Stomach smooth muscle (tissue), 2 donors: Measurements from ENCODE around the gene OR5C1.
A peak's percentile ranks its signal among the peaks of the same experiment; 100 is the strongest.

ENCODE experiments used
- H3K27ac ChIP-seq: one replicate; pipeline ENCODE4 v1.7.0; 2013; ENCODE audit warnings: mild to moderate bottlenecking, low read length, inconsistent platforms
- H3K27me3 ChIP-seq, 2 donors: one replicate each; pipeline ENCODE4 v1.7.0; 2013; ENCODE audit warnings: low read length in 2 of 2; ENCODE audit not compliant: insufficient read depth in 2 of 2, control insufficient read depth in 1 of 2
- H3K36me3 ChIP-seq, 2 donors: one replicate each; pipeline ENCODE4 v1.7.0; 2013; ENCODE audit warnings: low read length in 2 of 2; ENCODE audit not compliant: control insufficient read depth in 2 of 2, insufficient read depth in 2 of 2
- H3K4me1 ChIP-seq: one replicate; pipeline ENCODE4 v1.7.0; 2013; ENCODE audit warnings: low read length; ENCODE audit not compliant: control insufficient read depth, insufficient read depth
- H3K4me3 ChIP-seq, 2 donors: one replicate each; pipeline ENCODE4 v1.7.0; 2013; ENCODE audit warnings: low read length in 2 of 2
- H3K9ac ChIP-seq, 2 donors: one replicate each; pipeline ENCODE4 v1.7.0; 2013; ENCODE audit warnings: low read length in 2 of 2, mild to moderate bottlenecking in 1 of 2
- H3K9me3 ChIP-seq, 2 donors: one replicate each; pipeline ENCODE4 v1.7.0; 2013; ENCODE audit warnings: low read length in 2 of 2; ENCODE audit not compliant: control insufficient read depth in 2 of 2
- donor health status: healthy.
- donor health status: Pancreatic carcinoma.

OR5C1 gene

DNA sequence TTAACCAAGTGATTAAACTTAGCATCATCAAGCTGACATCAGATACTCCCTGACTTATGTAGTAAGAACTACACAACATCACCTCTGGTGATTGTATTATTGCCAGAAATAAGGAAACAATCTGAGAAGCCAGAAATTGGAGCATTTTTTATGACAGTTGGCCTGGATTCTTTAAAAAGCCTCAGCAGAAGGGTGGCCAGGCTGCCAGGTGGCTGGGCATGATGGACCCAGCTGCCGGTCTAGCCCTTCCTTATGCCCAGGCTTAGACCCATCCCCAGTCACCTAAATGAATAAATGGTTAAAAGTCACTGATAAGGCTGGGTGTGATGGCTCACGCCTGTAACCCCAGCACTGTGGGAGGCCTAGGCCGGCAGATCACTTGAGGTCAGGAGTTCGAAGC lies 24.0 kb downstream of the OR5C1 start:
- Histone ChIP-seq H3K27me3 (no peaks in the 10 kb centered on the region), H3K9me3 (no peaks in the 10 kb centered on the region), H3K36me3 (peaks cover 0 to 2% of the 10 kb centered on the region in 2 donors), H3K27ac (no peak overlapping the region), H3K9ac (no peak overlapping the region), H3K4me3 (no peak overlapping the region), H3K4me1 (no peaks in the 10 kb centered on the region)

DNA sequence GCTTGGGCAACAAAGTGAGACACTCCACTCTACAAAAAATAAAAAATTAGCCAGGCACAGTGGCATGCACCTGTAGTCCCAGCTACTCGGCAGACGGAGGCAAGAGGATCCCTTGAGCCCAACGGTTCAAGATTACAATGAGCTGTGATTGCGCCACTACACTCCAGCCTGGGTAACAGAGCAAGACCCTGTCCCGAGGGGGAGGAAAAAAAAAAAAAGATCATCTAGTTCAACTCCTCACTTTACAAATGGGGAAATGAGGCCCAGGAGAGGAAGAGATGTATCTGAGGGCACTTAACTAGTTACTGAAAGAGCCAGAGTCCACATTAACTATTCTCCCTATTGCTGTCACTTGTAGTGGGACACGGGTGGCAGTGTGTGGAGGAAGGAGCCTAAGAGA lies 25.8 kb downstream of the OR5C1 start:
- H3K36me3 ChIP-seq, result peaks cover 0 to 3% of the 10 kb centered on the region in 2 donors
- no peak overlapping the region for H3K9ac ChIP-seq
- no peak overlapping the region for H3K27ac ChIP-seq
- no peak overlapping the region for H3K4me3 ChIP-seq
- H3K4me1 ChIP-seq, result no peaks in the 10 kb centered on the region
- H3K9me3 ChIP-seq, result no peaks in the 10 kb centered on the region
- no peaks in the 10 kb centered on the region for H3K27me3 ChIP-seq

DNA sequence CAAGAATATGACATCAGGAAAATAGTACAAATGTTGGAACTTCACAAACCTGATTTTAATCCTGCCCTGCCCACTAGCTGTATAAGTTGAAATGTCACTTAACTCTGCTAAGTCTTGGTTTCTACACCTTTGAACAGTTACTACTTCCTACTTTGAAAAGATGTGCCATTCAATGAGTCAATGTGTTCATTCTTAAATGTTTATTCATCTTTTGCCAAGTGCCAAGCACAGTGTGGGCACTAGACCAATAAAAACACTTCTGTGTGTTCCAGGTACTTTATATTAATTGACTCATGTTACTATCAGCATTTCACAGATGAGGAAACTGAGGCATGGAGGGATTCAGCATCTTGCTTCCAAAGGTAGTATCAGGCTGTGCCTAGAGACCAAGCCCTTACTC lies 26.8 kb downstream of the OR5C1 start:
- H3K27ac ChIP-seq, result no peak overlapping the region
- H3K4me3 ChIP-seq, result no peak overlapping the region
- no peaks in the 10 kb centered on the region for H3K4me1 ChIP-seq
- H3K27me3 ChIP-seq, result no peaks in the 10 kb centered on the region
- H3K36me3 ChIP-seq, result peaks cover 5 to 12% of the 10 kb centered on the region in 2 donors
- no peak overlapping the region for H3K9ac ChIP-seq
- H3K9me3 ChIP-seq, result no peaks in the 10 kb centered on the region

DNA sequence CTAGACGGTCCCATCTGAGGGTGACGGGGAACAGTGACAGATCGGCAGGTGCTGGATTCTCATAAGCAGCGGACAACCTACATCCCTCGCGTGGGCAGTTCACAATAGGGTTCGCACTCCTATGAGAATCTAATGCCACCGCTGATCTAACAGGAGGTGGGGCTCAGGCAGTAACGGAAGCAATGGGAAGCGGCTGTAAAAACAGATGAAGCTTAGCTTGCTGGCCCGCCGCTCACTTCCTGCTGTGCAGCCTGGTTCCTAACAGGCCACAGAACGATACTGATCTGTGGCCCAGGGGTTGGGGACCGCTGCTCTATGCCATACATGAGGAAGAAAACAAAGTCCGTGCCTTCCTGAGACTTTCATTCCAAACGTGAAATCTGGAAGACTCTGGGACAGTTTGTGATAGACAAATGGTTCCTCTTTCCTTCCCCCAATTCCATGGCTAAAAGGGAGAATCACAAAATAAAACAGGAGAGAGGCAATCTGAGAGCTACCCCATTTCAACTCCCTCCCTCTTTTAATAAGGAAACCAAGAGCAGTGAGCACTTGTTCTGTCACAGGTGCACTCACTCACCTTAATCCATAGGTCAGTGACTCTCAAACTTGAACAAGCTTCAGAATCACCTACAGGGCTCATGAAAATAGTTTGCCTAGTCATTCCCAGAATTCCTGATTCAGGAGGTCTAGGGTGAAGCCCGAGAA lies 27.6 kb downstream of the OR5C1 start:
- H3K27me3 ChIP-seq, result no peaks in the 10 kb centered on the region
- no peak overlapping the region for H3K9ac ChIP-seq
- no peaks in the 10 kb centered on the region for H3K9me3 ChIP-seq
- H3K4me3 ChIP-seq, result no peak overlapping the region
- H3K4me1 ChIP-seq, result no peaks in the 10 kb centered on the region
- H3K27ac ChIP-seq, result no peak overlapping the region
- H3K36me3 ChIP-seq, result peaks cover 5 to 12% of the 10 kb centered on the region in 2 donors

DNA sequence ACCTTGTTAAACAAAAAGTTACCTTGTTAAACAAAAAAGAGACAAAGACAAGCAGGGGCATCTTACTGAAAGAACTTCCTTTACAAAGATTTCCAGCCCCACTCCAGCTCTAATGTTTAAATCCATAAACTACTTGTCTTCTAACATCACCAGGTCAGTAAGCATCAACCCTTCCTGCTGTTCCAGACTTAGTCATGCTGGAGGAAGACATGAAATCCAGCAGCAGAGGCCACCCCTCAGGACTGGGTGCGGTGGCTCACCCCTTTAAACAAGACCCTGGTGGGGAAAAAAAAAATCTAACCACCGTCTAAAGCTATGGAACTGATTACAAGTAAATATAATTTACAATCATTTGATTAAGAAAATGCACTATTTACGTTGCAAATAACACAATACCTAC lies 30.6 kb downstream of the OR5C1 start:
- Histone ChIP-seq H3K27ac (no peak overlapping the region), H3K9me3 (no peaks in the 10 kb centered on the region), H3K36me3 (peaks cover 15 to 31% of the 10 kb centered on the region in 2 donors), H3K27me3 (no peaks in the 10 kb centered on the region), H3K4me3 (no peak overlapping the region), H3K4me1 (no peaks in the 10 kb centered on the region), H3K9ac (no peak overlapping the region)

DNA sequence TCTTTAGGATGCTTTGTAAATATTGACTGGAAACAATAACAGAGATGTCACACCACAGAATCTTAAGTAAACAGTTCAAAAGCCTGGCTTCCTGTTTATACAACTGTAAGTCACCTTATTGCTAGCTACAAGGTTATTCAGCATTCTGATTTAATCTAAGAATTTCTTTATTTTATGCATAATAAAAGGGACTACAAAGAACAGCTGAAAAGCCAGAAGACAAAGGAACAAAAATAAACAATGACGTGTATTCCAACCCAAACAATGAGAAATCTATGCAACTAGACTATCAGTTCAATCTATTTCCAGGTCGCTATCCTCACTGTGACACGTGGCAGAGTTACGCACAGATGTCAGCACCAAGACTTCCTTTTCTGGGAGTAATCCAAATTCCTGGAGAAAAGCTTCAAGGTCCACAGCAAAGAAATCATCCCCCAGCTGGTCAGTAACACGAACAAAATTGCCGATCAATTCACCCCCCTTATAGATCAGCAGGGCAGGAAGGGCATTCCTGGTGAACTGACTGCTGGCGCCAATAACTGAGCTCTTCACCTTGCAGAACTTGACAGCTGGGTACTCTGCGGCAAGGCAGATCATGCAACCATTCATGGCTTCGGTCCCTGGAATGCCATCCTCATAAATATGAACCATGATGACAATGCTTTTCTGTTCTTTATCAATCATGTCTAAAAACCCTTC lies 31.2 kb downstream of the OR5C1 start:
- H3K9me3 ChIP-seq, result no peaks in the 10 kb centered on the region
- no peak overlapping the region for H3K27ac ChIP-seq
- H3K36me3 ChIP-seq, result peaks cover 15 to 31% of the 10 kb centered on the region in 2 donors
- no peak overlapping the region for H3K4me3 ChIP-seq
- no peaks in the 10 kb centered on the region for H3K27me3 ChIP-seq
- H3K9ac ChIP-seq, result no peak overlapping the region
- no peaks in the 10 kb centered on the region for H3K4me1 ChIP-seq

DNA sequence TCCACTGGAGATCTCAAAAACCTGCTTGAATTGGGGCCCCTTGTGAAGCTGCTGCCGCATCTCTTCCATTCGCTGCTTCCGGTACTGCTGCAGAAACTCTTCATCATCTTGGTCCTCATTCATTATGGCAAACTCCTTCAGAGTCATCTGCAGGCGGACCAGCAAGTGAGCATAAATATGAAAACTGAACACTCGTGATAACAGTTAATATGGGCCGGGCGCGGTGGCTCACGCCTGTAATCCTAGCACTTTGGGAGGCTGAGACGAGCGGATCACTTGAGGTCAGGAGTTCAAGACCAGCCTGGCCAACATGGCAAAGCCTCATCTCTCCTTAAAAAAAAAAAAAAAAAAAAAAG lies 31.7 kb downstream of the OR5C1 start:
- Histone ChIP-seq H3K9ac (no peak overlapping the region), H3K9me3 (no peaks in the 10 kb centered on the region), H3K4me3 (no peak overlapping the region), H3K27me3 (no peaks in the 10 kb centered on the region), H3K27ac (no peak overlapping the region), H3K4me1 (no peaks in the 10 kb centered on the region), H3K36me3 (peaks cover 15 to 31% of the 10 kb centered on the region in 2 donors)

DNA sequence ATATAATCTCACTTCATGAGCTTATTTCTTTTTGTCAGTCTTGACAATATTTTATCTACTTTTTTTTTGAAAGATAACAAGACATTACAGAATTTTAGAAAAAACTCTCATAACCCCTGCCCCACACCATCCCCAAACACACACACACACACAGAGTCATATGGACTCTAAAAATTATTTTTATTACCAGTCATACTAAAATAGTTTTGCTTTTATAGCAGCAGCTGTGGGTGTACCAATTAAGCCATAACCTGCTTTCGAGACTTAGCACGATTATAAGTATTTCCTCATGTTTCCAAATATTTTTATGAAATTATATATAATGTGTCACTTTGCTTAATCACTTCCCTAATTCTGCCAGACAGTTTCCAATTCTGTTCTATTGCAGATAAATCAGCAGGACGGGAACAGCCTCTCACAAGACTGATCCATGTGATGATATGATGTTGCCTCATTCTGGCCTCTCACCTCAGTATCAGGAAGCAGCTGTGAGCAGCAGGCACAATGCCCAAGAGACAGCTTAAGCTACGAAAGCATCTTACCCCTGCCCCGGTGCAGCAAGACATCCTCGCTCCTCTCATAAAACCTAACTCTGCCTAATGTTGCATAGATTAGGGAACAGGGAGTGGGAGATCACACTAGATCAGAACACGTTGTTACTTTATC lies 32.7 kb downstream of the OR5C1 start:
- H3K27me3 ChIP-seq, result no peaks in the 10 kb centered on the region
- H3K4me3 ChIP-seq, result no peak overlapping the region
- H3K4me1 ChIP-seq, result peaks cover 3% of the 10 kb centered on the region
- no peaks in the 10 kb centered on the region for H3K9me3 ChIP-seq
- H3K27ac ChIP-seq, result no peak overlapping the region
- H3K36me3 ChIP-seq, result peaks cover 18 to 31% of the 10 kb centered on the region in 2 donors
- no peak overlapping the region for H3K9ac ChIP-seq

DNA sequence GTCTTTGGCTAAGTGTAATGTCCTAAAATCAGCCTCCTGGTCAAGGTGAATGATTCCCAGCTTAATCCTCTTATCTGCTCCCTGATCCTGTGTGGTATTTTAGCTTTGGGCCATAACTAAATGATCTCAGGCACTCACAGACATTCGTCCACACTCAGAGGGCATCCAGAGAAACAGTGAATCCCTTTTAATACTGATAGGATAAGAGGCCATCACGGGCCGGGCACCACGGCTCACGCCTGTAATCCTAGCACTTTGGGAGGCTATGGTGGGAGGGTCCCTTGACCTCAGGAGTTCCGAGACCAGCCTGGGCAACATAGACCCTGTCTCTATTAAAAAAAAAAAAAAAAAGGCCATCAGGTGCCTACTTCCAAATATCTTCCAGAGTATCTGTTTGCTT lies 33.3 kb downstream of the OR5C1 start:
- peaks cover 18 to 30% of the 10 kb centered on the region in 2 donors for H3K36me3 ChIP-seq
- no peak overlapping the region for H3K4me3 ChIP-seq
- no peaks in the 10 kb centered on the region for H3K27me3 ChIP-seq
- H3K27ac ChIP-seq, result no peak overlapping the region
- peaks cover 9% of the 10 kb centered on the region for H3K4me1 ChIP-seq
- H3K9me3 ChIP-seq, result no peaks in the 10 kb centered on the region
- H3K9ac ChIP-seq, result no peak overlapping the region

DNA sequence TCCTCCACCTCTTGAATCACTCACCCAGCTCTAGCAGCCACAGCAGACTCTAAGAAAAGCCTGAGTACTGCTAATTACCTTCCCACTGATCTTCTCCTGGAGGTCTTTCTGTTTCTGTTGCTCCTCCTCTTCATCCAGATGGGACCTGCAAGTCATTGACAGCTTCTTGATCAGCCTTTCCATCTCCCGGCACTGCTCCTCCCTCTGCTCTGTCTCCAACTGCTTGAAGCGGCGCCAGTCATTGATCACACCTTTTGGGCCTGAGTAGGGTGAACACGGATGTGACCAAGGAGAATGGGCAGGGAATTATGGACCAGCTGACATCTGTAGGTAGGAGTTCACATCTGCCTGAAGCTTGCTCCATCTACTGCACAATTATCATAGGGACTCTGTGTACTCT lies 34.2 kb downstream of the OR5C1 start:
- no peak overlapping the region for H3K4me3 ChIP-seq
- no peak overlapping the region for H3K27ac ChIP-seq
- H3K9ac ChIP-seq, result no peak overlapping the region
- H3K27me3 ChIP-seq, result no peaks in the 10 kb centered on the region
- peaks cover 16% of the 10 kb centered on the region for H3K4me1 ChIP-seq
- no peaks in the 10 kb centered on the region for H3K9me3 ChIP-seq
- peaks cover 18 to 28% of the 10 kb centered on the region in 2 donors for H3K36me3 ChIP-seq

DNA sequence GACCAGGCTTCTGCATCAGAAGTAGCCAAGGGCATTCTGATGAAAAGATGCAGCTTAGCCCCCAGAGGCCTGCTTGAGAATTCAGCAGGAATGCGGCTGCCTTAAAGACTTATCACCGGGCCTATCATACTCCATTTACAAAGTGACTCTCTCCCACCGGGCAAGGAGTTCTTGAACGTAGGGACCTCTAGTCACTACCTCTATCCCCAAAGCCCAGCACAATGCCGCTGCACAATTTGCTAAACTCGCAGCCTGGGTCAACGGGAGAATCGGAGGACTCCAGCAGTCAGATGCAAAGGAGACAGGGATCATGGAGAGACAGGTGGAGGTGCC lies 39.0 kb downstream of the OR5C1 start:
- Histone ChIP-seq H3K27me3 (no peaks in the 10 kb centered on the region), H3K27ac (peak overlapping the region; percentile 94), H3K36me3 (peaks cover 8 to 10% of the 10 kb centered on the region in 2 donors), H3K9me3 (no peaks in the 10 kb centered on the region), H3K9ac (peak overlapping the region; percentile 94 to 95), H3K4me3 (peak overlapping the region; percentile 90 to 97), H3K4me1 (peaks cover 16% of the 10 kb centered on the region)
